ENCODE measurements around the gene TAF1A.

- TF ChIP-seq POLR2A (IDR thresholded peaks at IDR 0.05) (peak; percentile 31 to 47), CTCF (IDR thresholded peaks at IDR 0.05) (no peak)
Measured at GRCh38 chr1:222618001-222618879, 28.5 kb upstream of the TAF1A start, which contains the start of gene MIA3.

Data from uterus (tissue), 2 donors.